Amniotic epithelial cell (primary cell): ENCODE data around the gene RIPK1.
A peak's percentile ranks its signal among the peaks of the same experiment; 100 is the strongest.
"Not testable (repeated sequence)": the region's sequence is repeated elsewhere in the genome, so short reads cannot be mapped to it uniquely, and the experiment has no call there.

Experiments used
- DNase-seq: peaks from one replicate; pipeline ENCODE4 v3.0.0-alpha.2; 2010; ENCODE audit warnings: low read depth

Gene RIPK1

GRCh38 chr6:3136292-3137011 lies 68.2 kb downstream of the RIPK1 start:
- DNase-seq, result no peak

GRCh38 chr6:3137057-3137777 lies 68.9 kb downstream of the RIPK1 start:
- no peak for DNase-seq

GRCh38 chr6:3137873-3138272 lies 69.6 kb downstream of the RIPK1 start:
- DNase-seq, result not testable (repeated sequence)

GRCh38 chr6:3138341-3138740 lies 70.0 kb downstream of the RIPK1 start:
- peak; percentile 44 for DNase-seq

GRCh38 chr6:3139090-3139903 lies 71.0 kb downstream of the RIPK1 start:
- peak; percentile 50 for DNase-seq

- no peak for DNase-seq
Measured at GRCh38 chr6:3140201-3140600, 71.9 kb downstream of the RIPK1 start.

GRCh38 chr6:3142536-3142935 lies 74.2 kb downstream of the RIPK1 start:
- DNase-seq, result no peak

- no peak for DNase-seq
Measured at GRCh38 chr6:3143158-3143557, 74.9 kb downstream of the RIPK1 start.

GRCh38 chr6:3144571-3144970 lies 76.3 kb downstream of the RIPK1 start:
- no peak for DNase-seq

- DNase-seq, result no peak
Measured at GRCh38 chr6:3147914-3148757, 79.8 kb downstream of the RIPK1 start.

- no peak for DNase-seq
Measured at GRCh38 chr6:3151691-3152090, 83.4 kb downstream of the RIPK1 start.

GRCh38 chr6:3152689-3153088 lies 84.4 kb downstream of the RIPK1 start:
- DNase-seq, result no peak

- not testable (repeated sequence) for DNase-seq
Measured at GRCh38 chr6:3155416-3155815, 87.1 kb downstream of the RIPK1 start.

GRCh38 chr6:3156184-3157130 lies 88.2 kb downstream of the RIPK1 start:
- DNase-seq, result not testable (repeated sequence)

GRCh38 chr6:3157131-3157933 lies 89.0 kb downstream of the RIPK1 start, which contains the start of gene TUBB2A:
Gene TUBB2A (minus strand): TSS chr6:3157544. CDS start chr6:3157463, 81 bp downstream.
- DNase-seq, result peak; percentile 60

GRCh38 chr6:3159805-3160781 lies 91.8 kb downstream of the RIPK1 start:
- DNase-seq, result peak; percentile 85

GRCh38 chr6:3162067-3162497 lies 93.8 kb downstream of the RIPK1 start:
- peak; percentile 41 for DNase-seq

GRCh38 chr6:3162565-3163247 lies 94.4 kb downstream of the RIPK1 start:
- peak; percentile 71 for DNase-seq
